K562 (cell line): ENCODE measurements around the gene CTCF. TPM values are rescaled to one million over a fixed set of nuclear protein-coding genes. Genes with fewer than 3 reads are reported as not detected.

Experiments
- ATAC-seq: fragments of 200-7000 bp; cut with Tn5 transposase; 3 replicates; pipeline ENCODE4 v1.9.1; 2020; ENCODE audit warnings: moderate library complexity
- BruUV-seq: library from RNA; stranded (reverse); fragments of 400-500 nt; replicated peaks from 2 replicates; lab custom pipeline; 2021; lab: Mats Ljungman, UMichigan
- CTCF ChIA-PET: fragments of 300-600 bp; formaldehyde crosslinking; extraction: SDS; loops from one replicate; lab custom pipeline; 2021; ENCODE audit warnings: low intra/inter-chr PET ratio; lab: Yijun Ruan, JAX
- POLR2A ChIA-PET: fragments of 300-600, 350-650 bp; sonication (Branson Sonifier 250); formaldehyde crosslinking; extraction: SDS; loops from one replicate; lab custom pipeline; 2021; ENCODE audit warnings: antibody characterized with exemption, inconsistent platforms; lab: Yijun Ruan, JAX
- DNase-seq, 4 experiments: peaks; one replicate each; pipeline versions ENCODE4 v3.0.0 to v3.0.0-alpha.2; 2011 to 2018; ENCODE audit warnings: low spot score in 3 of 4, mixed read lengths in 3 of 4; ENCODE audit errors: extremely low read depth in 1 of 4
- FAIRE-seq: peaks from 2 replicates; lab custom pipeline; 2011; peaks lifted over from hg19 to GRCh38; lab: Jason Lieb, UNC
- H2AFZ ChIP-seq: 2 replicates; pipeline ENCODE4 v1.6.0; 2011; ENCODE audit warnings: low read depth, low read length, control low read depth, inconsistent platforms
- H3K27ac ChIP-seq: fragments of 200-600 bp; 3 replicates; pipeline ENCODE4 v1.8.0; 2011; ENCODE audit warnings: low read depth, mild to moderate bottlenecking, control low read depth, inconsistent platforms, low read length, moderate library complexity, mixed read lengths; ENCODE audit errors: extremely low read depth
- H3K27me3 ChIP-seq, 2 experiments: fragments of 300-600 bp in 1 of 2; 2 replicates in 1 of 2; 3 replicates in 1 of 2; pipeline versions ENCODE4 v1.6.0 to v1.8.0; 2011; ENCODE audit warnings: inconsistent platforms in 2 of 2, low read length in 2 of 2, mild to moderate bottlenecking in 1 of 2, mixed read lengths in 1 of 2, moderate library complexity in 1 of 2; ENCODE audit not compliant: control insufficient read depth in 2 of 2, insufficient read depth in 2 of 2
- H3K36me3 ChIP-seq: fragments of 300-600 bp; 3 replicates; pipeline ENCODE4 v1.8.0; 2011; ENCODE audit warnings: mild to moderate bottlenecking, low read length, inconsistent platforms; ENCODE audit not compliant: control insufficient read depth, insufficient read depth
- H3K4me1 ChIP-seq, 2 experiments: fragments of 200-600 bp in 1 of 2; replicated peaks in 1 of 2; 2 replicates in 1 of 2; 3 replicates in 1 of 2; pipeline versions ENCODE4 v1.5.1 to v1.8.0; 2011; ENCODE audit warnings: inconsistent platforms in 2 of 2, low read length in 2 of 2, mild to moderate bottlenecking in 1 of 2, mixed read lengths in 1 of 2, moderate library complexity in 1 of 2; ENCODE audit not compliant: control insufficient read depth in 2 of 2, insufficient read depth in 2 of 2
- H3K4me2 ChIP-seq: 2 replicates; pipeline ENCODE4 v1.6.1; 2011; ENCODE audit warnings: low read length, control low read depth, inconsistent platforms, mixed read lengths; ENCODE audit not compliant: insufficient read depth
- H3K4me3 ChIP-seq: fragments of 200-600 bp; sonication (generic), shearing (Covaris generic); 2 replicates; pipeline ENCODE4 v1.5.1; 2016; ENCODE audit warnings: control low read depth, inconsistent platforms
- H3K79me2 ChIP-seq: fragments of 200-600 bp; 3 replicates; pipeline ENCODE4 v1.8.0; 2011; ENCODE audit warnings: low read length, inconsistent platforms; ENCODE audit not compliant: control insufficient read depth, insufficient read depth
- H3K9ac ChIP-seq, 2 experiments: 2 replicates each; pipeline versions ENCODE4 v1.6.0 to v1.6.1; 2011; ENCODE audit warnings: low read depth in 2 of 2, low read length in 2 of 2, control low read depth in 1 of 2, inconsistent platforms in 1 of 2, mild to moderate bottlenecking in 1 of 2, mixed read lengths in 1 of 2; ENCODE audit not compliant: insufficient read depth in 1 of 2
- H3K9me1 ChIP-seq: one replicate; pipeline ENCODE4 v1.6.0; 2011; ENCODE audit warnings: inconsistent platforms, mild to moderate bottlenecking, low read length, moderate library complexity; ENCODE audit not compliant: control insufficient read depth, insufficient read depth
- H3K9me3 ChIP-seq: replicated peaks from 2 replicates; pipeline ENCODE4 v1.5.1; 2011; ENCODE audit warnings: low read depth, low read length, inconsistent platforms; ENCODE audit not compliant: control insufficient read depth, insufficient read depth
- H4K20me1 ChIP-seq: replicated peaks from 2 replicates; pipeline ENCODE4 v1.6.1; 2011; ENCODE audit warnings: low read length, inconsistent platforms, mixed read lengths; ENCODE audit not compliant: control insufficient read depth, insufficient read depth
- DPF2 ChIP-seq: fragments of 450-650 bp; IDR thresholded peaks from 2 replicates; pipeline ENCODE4 v1.6.1; 2016
- E2F1 ChIP-seq: sonication (generic); formaldehyde crosslinking; IDR thresholded peaks from 2 replicates; pipeline ENCODE4 v1.8.1; 2023; ENCODE audit warnings: mild to moderate bottlenecking, missing genetic modification reagents, moderate library complexity
- ILF3 ChIP-seq: fragments of 450-650 bp; IDR thresholded peaks from 2 replicates; pipeline ENCODE4 v1.6.1; 2018; ENCODE audit warnings: antibody characterized with exemption, mild to moderate bottlenecking, moderate library complexity, borderline replicate concordance
- KDM2B ChIP-seq: fragments of 250-450 bp; sonication (Bioruptor Pico); IDR thresholded peaks from 2 replicates; pipeline ENCODE4 v1.8.0; 2021; ENCODE audit warnings: mild to moderate bottlenecking, moderate library complexity
- POLR2AphosphoS5 ChIP-seq: IDR thresholded peaks from 2 replicates; pipeline ENCODE4 v1.6.1; 2011; ENCODE audit warnings: mild to moderate bottlenecking, low read depth, low read length, moderate library complexity; ENCODE audit not compliant: control insufficient read depth, insufficient read depth
- WGBS: fragments of 100-300 bp; shearing (Covaris generic); methylation state at CpG from one replicate; pipeline ENCODE4 v1.1.6; 2016; ENCODE audit warnings: low coverage, mixed read lengths; ENCODE audit not compliant: insufficient coverage; ENCODE audit errors: missing lambda C conversion rate; 5-methylcytosine and 5-hydroxymethylcytosine counted together
- in situ Hi-C: fragments of 300-500 bp; cut with MboI; formaldehyde crosslinking; loops from 4 replicates; pipeline ENCODE4 v1.15.0; 2018; ENCODE audit warnings: inconsistent platforms, mixed read lengths
- intact Hi-C: fragments of 100-400 bp; cut with micrococcal nuclease; formaldehyde crosslinking; loops from 2 replicates; pipeline ENCODE4 v1.14.2; 2022
- polyA plus RNA-seq, 8 experiments: library from polyadenylated mRNA; depleted of rRNA in 4 of 8; stranded (reverse) in 5 of 8; unstranded in 3 of 8; fragments of >200 nt; fragmentation: Nextera tagmentation in 2 of 8; fragmentation: Illumina TruSeq in 1 of 8; extraction: Ambion mirVana in 2 of 8; extraction: Trizol in 1 of 8; gene quantifications; 2 replicates each; pipeline versions ENCODE4 v1.2.1 to v1.2.3, GENCODE V29; 2011 to 2014; ENCODE audit warnings: inconsistent platforms in 1 of 8, missing spikeins in 1 of 8
- total RNA-seq, 7 experiments: library from RNA; depleted of rRNA in 6 of 7; stranded (reverse); fragments of >200 nt in 6 of 7; fragmentation: Illumina TruSeq in 2 of 7; extraction: Trizol in 2 of 7; gene quantifications; 2 replicates each; pipeline versions ENCODE4 v1.2.1 to v1.2.3, GENCODE V29; 2011 to 2021; ENCODE audit warnings: low replicate concordance in 1 of 7

Gene CTCF
- total and polyA plus RNA-seq, 9 of the 15 experiments (the other 6 are each of a cell fraction or from before 2014, with no cell fraction given): 7.8 to 49.2 (median 33.9) TPM

- POLR2A ChIA-PET: interaction anchor here (0.6 to 1.0 kb wide), 2 partner anchors 113 to 116 kb away, joined by 3 read pairs; no protein-coding TSS in a partner anchor
- Histone ChIP-seq H3K4me1 (peaks cover 4 to 66% of the 10 kb centered on the region in 2 experiments), H3K9ac (no peak overlapping the region), H3K9me3 (no peaks in the 10 kb centered on the region), H2AFZ (no peak overlapping the region), H3K79me2 (peaks cover 14% of the 10 kb centered on the region), H3K9me1 (no peaks in the 10 kb centered on the region), H3K36me3 (peaks cover 16% of the 10 kb centered on the region), H3K4me2 (no peak overlapping the region), H3K27ac (no peak overlapping the region), H3K27me3 (peaks cover 0 to 17% of the 10 kb centered on the region in 2 experiments; a peak in 2 of 5 replicates), H3K4me3 (no peak overlapping the region)
- FAIRE-seq (no peak), ATAC-seq (no peak), DNase-seq (no peak)
- intact Hi-C loops (no loop called here), in situ Hi-C loops (no loop called here)
- no TSS peak for BruUV-seq
- WGBS: 86% methylated on average over 12 of the region's 16 CpGs
- CTCF ChIA-PET: no interaction called here
- no peak for TF ChIP-seq POLR2AphosphoS5
- no peak for TF ChIP-seq KDM2B (CRISPR knock-in tag)
- TF ChIP-seq E2F1 (CRISPR knock-in tag): no peak
- no peak for TF ChIP-seq ILF3
- TF ChIP-seq DPF2: no peak
- TF ChIP-seq, all 486 proteins: peak for 0
- H4K20me1 ChIP-seq: peaks cover 13% of the 10 kb centered on the region; the same call in 1 of the 2 replicates
Measured at GRCh38 chr16:67657017-67657608, 94.8 kb downstream of the CTCF start.
